Endothelial cell of umbilical vein (primary cell): ENCODE results near the gene FEM1C. TPM values are rescaled to one million over a fixed set of nuclear protein-coding genes. Genes with fewer than 3 reads are reported as not detected.

Experiments used
- BruUV-seq: library from RNA; stranded (reverse); fragments of 400-500 nt; replicated peaks from 2 replicates; lab custom pipeline; 2021; lab: Mats Ljungman, UMichigan
- CTCF ChIA-PET: fragments of 300-600, 350-600 bp; sonication (Branson Sonifier 250); formaldehyde crosslinking; loops from one replicate; lab custom pipeline; 2021; ENCODE audit warnings: antibody characterized with exemption, inconsistent platforms; lab: Charles Lee
- POLR2A ChIA-PET: fragments of 300-600, 350-600 bp; sonication (Branson Sonifier 250); formaldehyde crosslinking; loops from one replicate; lab custom pipeline; 2021; ENCODE audit warnings: antibody characterized with exemption, inconsistent platforms; lab: Charles Lee
- DNase-seq: peaks from one replicate; pipeline ENCODE4 v3.0.0-alpha.2; 2011; ENCODE audit warnings: low read depth, low spot score
- FAIRE-seq: peaks from 2 replicates; lab custom pipeline; 2011; peaks lifted over from hg19 to GRCh38; lab: Jason Lieb, UNC
- H2AFZ ChIP-seq: 2 replicates; pipeline ENCODE4 v1.6.0; 2012; ENCODE audit warnings: low read depth, low read length, control low read depth, inconsistent platforms
- H3K27ac ChIP-seq: 2 replicates; pipeline ENCODE4 v1.5.1; 2011; ENCODE audit warnings: low read depth, mild to moderate bottlenecking, control low read depth, low read length, moderate library complexity; ENCODE audit not compliant: insufficient read depth
- H3K27me3 ChIP-seq, 2 experiments: 2 replicates each; pipeline versions ENCODE4 v1.6.0 to v1.6.1; 2011; ENCODE audit warnings: low read length in 2 of 2, mixed read lengths in 1 of 2; ENCODE audit not compliant: control insufficient read depth in 2 of 2, insufficient read depth in 2 of 2
- H3K36me3 ChIP-seq, 2 experiments: 2 replicates in 1 of 2; 3 replicates in 1 of 2; pipeline ENCODE4 v1.5.1; 2011; ENCODE audit warnings: low read length in 2 of 2, mild to moderate bottlenecking in 1 of 2, moderate library complexity in 1 of 2; ENCODE audit not compliant: control insufficient read depth in 2 of 2, insufficient read depth in 2 of 2; ENCODE audit errors: extremely low read depth in 1 of 2
- H3K4me1 ChIP-seq: 3 replicates; pipeline ENCODE4 v1.5.1; 2011; ENCODE audit warnings: mild to moderate bottlenecking, low read length; ENCODE audit not compliant: control insufficient read depth, insufficient read depth; ENCODE audit errors: extremely low read depth
- H3K4me2 ChIP-seq: 2 replicates; pipeline ENCODE4 v1.6.1; 2011; ENCODE audit warnings: low read length, control low read depth, mixed read lengths; ENCODE audit not compliant: insufficient read depth
- H3K4me3 ChIP-seq, 3 experiments: fragments of 200-600 bp in 1 of 3; sonication (generic), shearing (Covaris generic) in 1 of 3; replicated peaks in 1 of 3; 2 replicates each; pipeline ENCODE4 v1.5.1; 2011 to 2016; ENCODE audit warnings: control low read depth in 3 of 3, low read length in 3 of 3, mild to moderate bottlenecking in 2 of 3, inconsistent platforms in 1 of 3, low read depth in 1 of 3, moderate library complexity in 1 of 3; ENCODE audit not compliant: insufficient read depth in 1 of 3
- H3K79me2 ChIP-seq: 2 replicates; pipeline ENCODE4 v1.6.0; 2012; ENCODE audit warnings: low read length, inconsistent platforms; ENCODE audit not compliant: control insufficient read depth, insufficient read depth
- H3K9ac ChIP-seq: replicated peaks from 2 replicates; pipeline ENCODE3; 2011; ENCODE audit warnings: low read length, control low read depth; ENCODE audit not compliant: insufficient read depth; ENCODE audit errors: extremely low read depth
- H3K9me1 ChIP-seq: replicated peaks from 3 replicates; pipeline ENCODE4 v1.6.0; 2011; ENCODE audit warnings: mild to moderate bottlenecking, low read length; ENCODE audit not compliant: control insufficient read depth, insufficient read depth; ENCODE audit errors: extremely low read depth
- H3K9me3 ChIP-seq: replicated peaks from 2 replicates; pipeline ENCODE4 v1.5.1; 2012; ENCODE audit warnings: low read length, inconsistent platforms; ENCODE audit not compliant: control insufficient read depth, insufficient read depth
- H4K20me1 ChIP-seq: replicated peaks from 2 replicates; pipeline ENCODE3; 2011; ENCODE audit warnings: mild to moderate bottlenecking, low read length; ENCODE audit not compliant: control insufficient read depth, insufficient read depth; ENCODE audit errors: extremely low read depth
- EZH2 ChIP-seq: IDR thresholded peaks from 2 replicates; pipeline ENCODE4 v1.6.1; 2012; ENCODE audit warnings: borderline replicate concordance, low read depth, mild to moderate bottlenecking, moderate library complexity, low read length, inconsistent platforms; ENCODE audit not compliant: severe bottlenecking
- FOS ChIP-seq: IDR thresholded peaks from 2 replicates; pipeline ENCODE4 v1.6.1; 2011; ENCODE audit warnings: mild to moderate bottlenecking, low read length, moderate library complexity, borderline replicate concordance; ENCODE audit not compliant: insufficient read depth
- GATA2 ChIP-seq: IDR thresholded peaks from 2 replicates; pipeline ENCODE4 v1.7.0; 2011; ENCODE audit warnings: low read depth, mild to moderate bottlenecking, moderate library complexity, mixed read lengths, low read length; ENCODE audit not compliant: insufficient read length, insufficient read depth
- JUN ChIP-seq: IDR thresholded peaks from 2 replicates; pipeline ENCODE4 v1.6.1; 2011; ENCODE audit warnings: borderline replicate concordance, low read depth; ENCODE audit not compliant: insufficient read length, insufficient read depth
- MYC ChIP-seq: IDR thresholded peaks from one replicate; pipeline ENCODE4 v1.6.1; 2011; ENCODE audit warnings: mild to moderate bottlenecking, low read depth, low read length
- POLR2A ChIP-seq: IDR thresholded peaks from 2 replicates; pipeline ENCODE4 v1.6.1; 2012; ENCODE audit warnings: low read depth, mild to moderate bottlenecking, control low read depth, low read length
- POLR2AphosphoS5 ChIP-seq: IDR thresholded peaks from 2 replicates; pipeline ENCODE4 v1.6.1; 2012; ENCODE audit warnings: low read depth, mild to moderate bottlenecking, control low read depth, low read length, moderate library complexity; ENCODE audit not compliant: insufficient read depth
- dilution Hi-C: fragments of 300-500 bp; cut with MboI; formaldehyde crosslinking; loops from one replicate; pipeline ENCODE4 v1.15.0; 2019; ENCODE audit warnings: low sequenced_read_pairs; ENCODE audit not compliant: extremely low pct_ligation_motif_present
- intact Hi-C: fragments of 100-400 bp; cut with micrococcal nuclease; formaldehyde crosslinking; loops from one replicate; pipeline ENCODE4 v1.10.0; 2022
- polyA plus RNA-seq, 4 experiments: library from polyadenylated mRNA; depleted of rRNA in 3 of 4; stranded (reverse) in 3 of 4; unstranded in 1 of 4; fragments of >200 nt; gene quantifications; 2 replicates each; pipeline versions ENCODE4 v1.2.1 to v1.2.3, GENCODE V29; 2011 to 2012; ENCODE audit warnings: missing spikeins in 1 of 4
- total RNA-seq: library from RNA; stranded (reverse); gene quantifications from 2 replicates; pipeline ENCODE4 v1.2.3, GENCODE V29; 2021
- TF ChIP-seq, protein P1 (sequence below): IDR thresholded peaks from 2 replicates; pipeline ENCODE4 v1.6.1; 2011; ENCODE audit not compliant: insufficient read depth, insufficient read length
- TF ChIP-seq, protein P2 (sequence below), 2 donors: IDR thresholded peaks; 1 replicate in 1 of 2; 2 replicates in 1 of 2; pipeline ENCODE4 v1.5.1; 2011; ENCODE audit warnings: low read length in 2 of 2, mild to moderate bottlenecking in 2 of 2, moderate library complexity in 2 of 2, control low read depth in 1 of 2, inconsistent platforms in 1 of 2, low read depth in 1 of 2; ENCODE audit not compliant: insufficient read depth in 1 of 2; ENCODE audit errors: extremely low read depth in 1 of 2

Gene FEM1C
- total and polyA plus RNA-seq, 2 donors (not counting 3 experiments of a cell fraction or from before 2014, with no cell fraction given): 6.2 to 16.0 TPM

DNA sequence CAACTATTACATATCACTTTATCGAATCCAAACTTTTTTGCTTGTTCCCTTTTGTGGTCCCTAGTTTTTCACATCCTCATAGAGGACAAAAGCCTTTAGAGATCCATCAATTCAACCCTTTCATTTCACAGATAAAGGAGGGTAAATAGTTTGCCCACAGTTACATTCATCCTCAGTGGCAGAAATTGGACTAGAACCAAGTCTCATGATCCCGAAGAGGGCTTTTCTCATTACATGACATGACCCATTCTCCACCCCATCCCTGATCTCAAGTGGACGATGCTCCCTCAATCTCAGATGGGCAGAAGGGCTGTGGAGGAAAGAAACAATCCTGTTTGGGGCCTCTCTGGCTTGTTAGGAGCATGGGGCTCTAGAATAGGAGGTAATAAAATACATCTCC lies 34.6 kb upstream of the FEM1C start:
- H2AFZ ChIP-seq: no peak overlapping the region
- H4K20me1 ChIP-seq: no peaks in the 10 kb centered on the region
- no peak overlapping the region for H3K4me3 ChIP-seq
- ChIA-PET CTCF (no interaction called here), POLR2A (no interaction called here)
- peaks cover 24% of the 10 kb centered on the region for H3K4me1 ChIP-seq
- no peaks in the 10 kb centered on the region for H3K36me3 ChIP-seq
- H3K9me1 ChIP-seq: no peaks in the 10 kb centered on the region
- H3K4me2 ChIP-seq: no peak overlapping the region
- H3K79me2 ChIP-seq: no peaks in the 10 kb centered on the region
- H3K9ac ChIP-seq: no peak overlapping the region
- FAIRE-seq: no peak
- no peaks in the 10 kb centered on the region for H3K9me3 ChIP-seq
- intact Hi-C loops (no loop called here), dilution Hi-C loops (no loop called here)
- TF ChIP-seq FOS: no peak
- TF ChIP-seq GATA2: no peak
- TF ChIP-seq POLR2A: no peak
- TF ChIP-seq, protein P1, sequence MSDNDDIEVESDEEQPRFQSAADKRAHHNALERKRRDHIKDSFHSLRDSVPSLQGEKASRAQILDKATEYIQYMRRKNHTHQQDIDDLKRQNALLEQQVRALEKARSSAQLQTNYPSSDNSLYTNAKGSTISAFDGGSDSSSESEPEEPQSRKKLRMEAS: no peak
- no peak for TF ChIP-seq EZH2
- no peak overlapping the region for H3K27ac ChIP-seq
- DNase-seq: no peak
- no TSS peak for BruUV-seq
- H3K27me3 ChIP-seq: no peaks in the 10 kb centered on the region

DNA sequence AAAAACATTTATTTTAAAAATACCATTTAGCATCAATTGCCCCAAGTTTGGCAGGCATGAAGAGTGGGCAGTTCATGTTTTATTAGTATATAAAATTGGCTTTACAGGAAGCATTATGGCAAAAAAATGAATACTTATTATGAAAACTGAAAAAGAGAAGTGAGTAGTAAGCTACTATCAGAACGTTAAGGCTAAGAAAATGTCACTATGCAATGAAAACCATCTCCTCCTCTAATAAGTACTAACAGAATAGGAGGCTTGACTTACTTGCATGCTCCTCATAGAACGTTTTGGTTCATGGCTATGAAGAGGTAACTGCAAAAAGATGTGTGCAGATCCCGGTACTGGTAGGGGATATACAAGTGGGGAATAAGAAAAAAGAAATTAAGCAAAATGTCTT lies 34.1 kb upstream of the FEM1C start:
- Histone ChIP-seq H3K36me3 (no peaks in the 10 kb centered on the region), H2AFZ (no peak overlapping the region), H3K9me1 (no peaks in the 10 kb centered on the region), H3K9ac (no peak overlapping the region), H3K4me2 (no peak overlapping the region), H3K4me1 (peaks cover 24% of the 10 kb centered on the region), H3K9me3 (no peaks in the 10 kb centered on the region), H3K4me3 (no peak overlapping the region), H3K27ac (no peak overlapping the region), H3K27me3 (no peaks in the 10 kb centered on the region), H3K79me2 (no peaks in the 10 kb centered on the region), H4K20me1 (no peaks in the 10 kb centered on the region)
- no TSS peak for BruUV-seq
- FAIRE-seq: no peak
- ChIA-PET CTCF (no interaction called here), POLR2A (no interaction called here)
- TF ChIP-seq, protein P1: no peak
- TF ChIP-seq, protein P2, sequence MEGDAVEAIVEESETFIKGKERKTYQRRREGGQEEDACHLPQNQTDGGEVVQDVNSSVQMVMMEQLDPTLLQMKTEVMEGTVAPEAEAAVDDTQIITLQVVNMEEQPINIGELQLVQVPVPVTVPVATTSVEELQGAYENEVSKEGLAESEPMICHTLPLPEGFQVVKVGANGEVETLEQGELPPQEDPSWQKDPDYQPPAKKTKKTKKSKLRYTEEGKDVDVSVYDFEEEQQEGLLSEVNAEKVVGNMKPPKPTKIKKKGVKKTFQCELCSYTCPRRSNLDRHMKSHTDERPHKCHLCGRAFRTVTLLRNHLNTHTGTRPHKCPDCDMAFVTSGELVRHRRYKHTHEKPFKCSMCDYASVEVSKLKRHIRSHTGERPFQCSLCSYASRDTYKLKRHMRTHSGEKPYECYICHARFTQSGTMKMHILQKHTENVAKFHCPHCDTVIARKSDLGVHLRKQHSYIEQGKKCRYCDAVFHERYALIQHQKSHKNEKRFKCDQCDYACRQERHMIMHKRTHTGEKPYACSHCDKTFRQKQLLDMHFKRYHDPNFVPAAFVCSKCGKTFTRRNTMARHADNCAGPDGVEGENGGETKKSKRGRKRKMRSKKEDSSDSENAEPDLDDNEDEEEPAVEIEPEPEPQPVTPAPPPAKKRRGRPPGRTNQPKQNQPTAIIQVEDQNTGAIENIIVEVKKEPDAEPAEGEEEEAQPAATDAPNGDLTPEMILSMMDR (IDR thresholded peaks at IDR 0.05; ENCODE audit: extremely low read depth in 1 of 2, insufficient read depth in 1 of 2, low read depth in 1 of 2, low read length in 2 of 2): no peak
- TF ChIP-seq EZH2 (no peak), GATA2 (no peak), JUN (no peak), FOS (no peak), MYC (no peak), POLR2AphosphoS5 (no peak), POLR2A (no peak)
- intact Hi-C loops: no loop called here
- DNase-seq: no peak
- dilution Hi-C loops: no loop called here
